GM21723 (cell line): ENCODE data around the gene FAM83E.
"Not testable (repeated sequence)": the region's sequence is repeated elsewhere in the genome, so short reads cannot be mapped to it uniquely, and the experiment has no call there.

Experiments
- ATAC-seq: cut with Tn5 transposase; IDR thresholded peaks from one replicate; pipeline ENCODE4 v1.9.1; 2021; ENCODE audit warnings: mild to moderate bottlenecking, moderate library complexity; ENCODE audit not compliant: unreplicated experiment

Gene FAM83E

GRCh38 chr19:48614436-48615230, at the start of gene FAM83E:
Gene FAM83E (minus strand): TSS chr19:48615076. CDS start chr19:48613372, 1,704 bp downstream.
- no peak for ATAC-seq

- ATAC-seq, result no peak
These were observed 49.6 kb upstream of the FAM83E start for GRCh38 chr19:48664476-48664875.

GRCh38 chr19:48663667-48664066, 48.8 kb upstream of the FAM83E start:
- ATAC-seq, result no peak

- no peak for ATAC-seq
These were observed 46.8 kb upstream of the FAM83E start for GRCh38 chr19:48661711-48662090.

GRCh38 chr19:48660852-48661710, 46.2 kb upstream of the FAM83E start:
- peak; percentile 81 for ATAC-seq

GRCh38 chr19:48659768-48660167, 44.9 kb upstream of the FAM83E start:
- ATAC-seq, result no peak

GRCh38 chr19:48658483-48658882, 43.6 kb upstream of the FAM83E start:
- ATAC-seq, result no peak

GRCh38 chr19:48657828-48658227, 43.0 kb upstream of the FAM83E start:
- not testable (repeated sequence) for ATAC-seq

GRCh38 chr19:48656840-48657474, 42.1 kb upstream of the FAM83E start:
- ATAC-seq, result no peak

- ATAC-seq, result no peak
These were observed 39.6 kb upstream of the FAM83E start for GRCh38 chr19:48654299-48655059.

GRCh38 chr19:48651683-48652048, 36.8 kb upstream of the FAM83E start:
- ATAC-seq, result no peak

GRCh38 chr19:48650974-48651682, 36.3 kb upstream of the FAM83E start:
- ATAC-seq, result no peak

GRCh38 chr19:48648134-48648533, 33.3 kb upstream of the FAM83E start:
- ATAC-seq, result no peak

- ATAC-seq, result no peak
These were observed 31.9 kb upstream of the FAM83E start for GRCh38 chr19:48646722-48647216.

- peak; percentile 67 for ATAC-seq
These were observed 31.3 kb upstream of the FAM83E start, which contains the start of gene CA11 for GRCh38 chr19:48646001-48646721. Gene CA11 (minus strand): TSS chr19:48646187. CDS start chr19:48645632, 555 bp downstream.

GRCh38 chr19:48645620-48646000, 30.7 kb upstream of the FAM83E start:
- ATAC-seq, result no peak

GRCh38 chr19:48644839-48645619, 30.2 kb upstream of the FAM83E start:
- ATAC-seq, result no peak

GRCh38 chr19:48644355-48644754, 29.5 kb upstream of the FAM83E start:
- no peak for ATAC-seq
